K562 (cell line): Measurements from ENCODE around the gene IGFBP4. TPM values are rescaled to one million over a fixed set of nuclear protein-coding genes. Genes with fewer than 3 reads are reported as not detected.

Experiments
- HDAC2 ChIP-seq: fragments of 450-650 bp; IDR thresholded peaks from 2 replicates; pipeline ENCODE4 v1.6.1; 2016; ENCODE audit warnings: mild to moderate bottlenecking
- NFRKB ChIP-seq: fragments of 450-650 bp; IDR thresholded peaks from 2 replicates; pipeline ENCODE4 v1.6.1; 2016; ENCODE audit warnings: low read depth
- RNF2 ChIP-seq: sonication (generic); IDR thresholded peaks from 2 replicates; pipeline ENCODE4 v1.6.1; 2016
- XRCC5 ChIP-seq: fragments of 200-400 bp; formaldehyde crosslinking; IDR thresholded peaks from 2 replicates; pipeline ENCODE4 v1.6.1; 2017; ENCODE audit warnings: low read depth, mild to moderate bottlenecking, low read length
- polyA plus RNA-seq, 8 experiments: library from polyadenylated mRNA; depleted of rRNA in 4 of 8; stranded (reverse) in 5 of 8; unstranded in 3 of 8; fragments of >200 nt; fragmentation: Nextera tagmentation in 2 of 8; fragmentation: Illumina TruSeq in 1 of 8; extraction: Ambion mirVana in 2 of 8; extraction: Trizol in 1 of 8; gene quantifications; 2 replicates each; pipeline versions ENCODE4 v1.2.1 to v1.2.3, GENCODE V29; 2011 to 2014; ENCODE audit warnings: inconsistent platforms in 1 of 8, missing spikeins in 1 of 8
- total RNA-seq, 7 experiments: library from RNA; depleted of rRNA in 6 of 7; stranded (reverse); fragments of >200 nt in 6 of 7; fragmentation: Illumina TruSeq in 2 of 7; extraction: Trizol in 2 of 7; gene quantifications; 2 replicates each; pipeline versions ENCODE4 v1.2.1 to v1.2.3, GENCODE V29; 2011 to 2021; ENCODE audit warnings: low replicate concordance in 1 of 7
- TF ChIP-seq, protein P1 (sequence below), 2 experiments: fragments of 250-450 bp in 1 of 2; fragments of 450-650 bp in 1 of 2; sonication (Bioruptor Pico) in 1 of 2; IDR thresholded peaks; 2 replicates each; pipeline versions ENCODE4 v1.6.1 to v1.8.0; 2016 to 2021; ENCODE audit warnings: mild to moderate bottlenecking in 2 of 2, moderate library complexity in 2 of 2, missing compliant biosample characterization in 1 of 2, missing genetic modification characterization in 1 of 2
- TF ChIP-seq, protein P2 (sequence below), 2 experiments: IDR thresholded peaks; 2 replicates each; pipeline ENCODE4 v1.6.1; 2012; ENCODE audit warnings: improper control_type of control experiment in 2 of 2, low read depth in 2 of 2, low read length in 2 of 2, borderline replicate concordance in 1 of 2
- TF ChIP-seq, protein P3 (sequence below): fragments of 450-650 bp; IDR thresholded peaks from 2 replicates; pipeline ENCODE4 v1.6.1; 2016; ENCODE audit warnings: missing biosample characterization, missing genetic modification characterization
- TF ChIP-seq, protein P4 (sequence below): conservative IDR thresholded peaks from 2 replicates; pipeline ENCODE4 v1.6.1; 2011; ENCODE audit warnings: low read depth, mild to moderate bottlenecking, low read length; ENCODE audit not compliant: control insufficient read depth

Gene IGFBP4
- total and polyA plus RNA-seq, 9 of the 15 experiments (the other 6 are each of a cell fraction or from before 2014, with no cell fraction given), result 8.8 to 99.8 (median 18.6) TPM

DNA sequence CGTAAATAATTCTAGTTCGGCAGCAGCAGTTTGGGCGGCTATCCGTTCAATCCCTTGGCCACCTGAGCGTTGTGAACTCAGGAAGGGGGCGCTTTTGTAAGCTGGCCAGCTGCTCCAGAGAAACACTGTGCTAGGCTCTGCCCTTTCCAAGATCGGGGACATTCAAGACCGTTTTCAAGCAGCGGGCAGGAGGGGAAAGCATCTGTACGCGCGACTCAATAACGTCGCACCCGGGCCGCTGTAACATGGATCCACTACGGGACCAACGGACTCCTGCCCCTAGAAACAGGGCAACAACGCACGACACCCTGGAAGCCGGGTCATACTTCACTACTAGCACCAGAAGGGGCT lies 26.0 kb upstream of the IGFBP4 start (continued):
- TF ChIP-seq, protein P1, sequence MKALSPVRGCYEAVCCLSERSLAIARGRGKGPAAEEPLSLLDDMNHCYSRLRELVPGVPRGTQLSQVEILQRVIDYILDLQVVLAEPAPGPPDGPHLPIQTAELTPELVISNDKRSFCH (CRISPR knock-in tag; IDR thresholded peaks at IDR 0.05), result no peak
- TF ChIP-seq, protein P1 (tag; IDR thresholded peaks at IDR 0.05), result peak; percentile 59; the same call in 1 of the 2 replicates
- TF ChIP-seq, protein P2, sequence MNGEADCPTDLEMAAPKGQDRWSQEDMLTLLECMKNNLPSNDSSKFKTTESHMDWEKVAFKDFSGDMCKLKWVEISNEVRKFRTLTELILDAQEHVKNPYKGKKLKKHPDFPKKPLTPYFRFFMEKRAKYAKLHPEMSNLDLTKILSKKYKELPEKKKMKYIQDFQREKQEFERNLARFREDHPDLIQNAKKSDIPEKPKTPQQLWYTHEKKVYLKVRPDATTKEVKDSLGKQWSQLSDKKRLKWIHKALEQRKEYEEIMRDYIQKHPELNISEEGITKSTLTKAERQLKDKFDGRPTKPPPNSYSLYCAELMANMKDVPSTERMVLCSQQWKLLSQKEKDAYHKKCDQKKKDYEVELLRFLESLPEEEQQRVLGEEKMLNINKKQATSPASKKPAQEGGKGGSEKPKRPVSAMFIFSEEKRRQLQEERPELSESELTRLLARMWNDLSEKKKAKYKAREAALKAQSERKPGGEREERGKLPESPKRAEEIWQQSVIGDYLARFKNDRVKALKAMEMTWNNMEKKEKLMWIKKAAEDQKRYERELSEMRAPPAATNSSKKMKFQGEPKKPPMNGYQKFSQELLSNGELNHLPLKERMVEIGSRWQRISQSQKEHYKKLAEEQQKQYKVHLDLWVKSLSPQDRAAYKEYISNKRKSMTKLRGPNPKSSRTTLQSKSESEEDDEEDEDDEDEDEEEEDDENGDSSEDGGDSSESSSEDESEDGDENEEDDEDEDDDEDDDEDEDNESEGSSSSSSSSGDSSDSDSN (IDR thresholded peaks at IDR 0.05; ENCODE audit: borderline replicate concordance in 1 of 2, low read depth in 2 of 2, low read length in 2 of 2), result 0 out of 4 replicates have a peak, but pooled peaks of 1 of the 2 experiments have one; percentile 24
- TF ChIP-seq NFRKB (0 out of 2 replicates have a peak, but pooled peaks have one; percentile 49), XRCC5 (0 out of 2 replicates have a peak, but pooled peaks have one; percentile 27), RNF2 (no peak), HDAC2 (0 out of 2 replicates have a peak, but pooled peaks have one; percentile 20)
- TF ChIP-seq, protein P3, sequence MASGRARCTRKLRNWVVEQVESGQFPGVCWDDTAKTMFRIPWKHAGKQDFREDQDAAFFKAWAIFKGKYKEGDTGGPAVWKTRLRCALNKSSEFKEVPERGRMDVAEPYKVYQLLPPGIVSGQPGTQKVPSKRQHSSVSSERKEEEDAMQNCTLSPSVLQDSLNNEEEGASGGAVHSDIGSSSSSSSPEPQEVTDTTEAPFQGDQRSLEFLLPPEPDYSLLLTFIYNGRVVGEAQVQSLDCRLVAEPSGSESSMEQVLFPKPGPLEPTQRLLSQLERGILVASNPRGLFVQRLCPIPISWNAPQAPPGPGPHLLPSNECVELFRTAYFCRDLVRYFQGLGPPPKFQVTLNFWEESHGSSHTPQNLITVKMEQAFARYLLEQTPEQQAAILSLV (tag), result no peak
- TF ChIP-seq, protein P4, sequence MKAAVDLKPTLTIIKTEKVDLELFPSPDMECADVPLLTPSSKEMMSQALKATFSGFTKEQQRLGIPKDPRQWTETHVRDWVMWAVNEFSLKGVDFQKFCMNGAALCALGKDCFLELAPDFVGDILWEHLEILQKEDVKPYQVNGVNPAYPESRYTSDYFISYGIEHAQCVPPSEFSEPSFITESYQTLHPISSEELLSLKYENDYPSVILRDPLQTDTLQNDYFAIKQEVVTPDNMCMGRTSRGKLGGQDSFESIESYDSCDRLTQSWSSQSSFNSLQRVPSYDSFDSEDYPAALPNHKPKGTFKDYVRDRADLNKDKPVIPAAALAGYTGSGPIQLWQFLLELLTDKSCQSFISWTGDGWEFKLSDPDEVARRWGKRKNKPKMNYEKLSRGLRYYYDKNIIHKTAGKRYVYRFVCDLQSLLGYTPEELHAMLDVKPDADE, result 0 out of 2 replicates have a peak, but pooled peaks have one; percentile 51
